HG03432 (cell line): Measurements from ENCODE around the gene CC2D1A.

Experiments used
- ATAC-seq: cut with Tn5 transposase; IDR thresholded peaks from one replicate; pipeline ENCODE4 v1.9.1; 2021; ENCODE audit warnings: mild to moderate bottlenecking, moderate library complexity; ENCODE audit not compliant: unreplicated experiment

CC2D1A gene

GRCh38 chr19:13905634-13906520 is at the start of gene CC2D1A, which contains the start of gene BRME1:
Gene CC2D1A (plus strand): TSS chr19:13906201. CDS start chr19:13906442, 241 bp downstream.
Gene BRME1 (minus strand): TSS chr19:13906117. CDS start chr19:13904892, 1,225 bp downstream.
- ATAC-seq, result peak; percentile 93

- no peak for ATAC-seq
Measured at GRCh38 chr19:13856497-13856896, 49.5 kb upstream of the CC2D1A start.

GRCh38 chr19:13859361-13859880 is 46.6 kb upstream of the CC2D1A start:
- no peak for ATAC-seq

- no peak for ATAC-seq
Measured at GRCh38 chr19:13860679-13861391, 45.2 kb upstream of the CC2D1A start.

GRCh38 chr19:13861392-13861713 is 44.6 kb upstream of the CC2D1A start:
- peak; percentile 30 for ATAC-seq

- ATAC-seq, result peak; percentile 69
Measured at GRCh38 chr19:13861714-13862531, 44.1 kb upstream of the CC2D1A start.

- no peak for ATAC-seq
Measured at GRCh38 chr19:13864046-13864666, 41.8 kb upstream of the CC2D1A start.

GRCh38 chr19:13864667-13865570 is 41.1 kb upstream of the CC2D1A start:
- ATAC-seq, result no peak

- no peak for ATAC-seq
Measured at GRCh38 chr19:13865571-13866462, 40.2 kb upstream of the CC2D1A start.

GRCh38 chr19:13866463-13867046 is 39.4 kb upstream of the CC2D1A start:
- no peak for ATAC-seq

- no peak for ATAC-seq
Measured at GRCh38 chr19:13868663-13869062, 37.3 kb upstream of the CC2D1A start.

GRCh38 chr19:13869281-13869680 is 36.7 kb upstream of the CC2D1A start:
- no peak for ATAC-seq

GRCh38 chr19:13870873-13871272 is 35.1 kb upstream of the CC2D1A start:
- ATAC-seq, result no peak

- ATAC-seq, result no peak
Measured at GRCh38 chr19:13872339-13872694, 33.7 kb upstream of the CC2D1A start.

- ATAC-seq, result no peak
Measured at GRCh38 chr19:13872695-13873389, 33.2 kb upstream of the CC2D1A start.

GRCh38 chr19:13873834-13874515 is 32.0 kb upstream of the CC2D1A start:
- no peak for ATAC-seq

GRCh38 chr19:13875824-13876223 is 30.2 kb upstream of the CC2D1A start:
- no peak for ATAC-seq
